NCI-H2107 treated with DMSO at 0.1 percent for 48 hours (cell line): Measurements from ENCODE around the gene EXOC3L1.

ENCODE experiments used
- DNase-seq: peaks from one replicate; lab custom pipeline; 2025; ENCODE audit not compliant: unreplicated experiment; lab: John Stamatoyannopoulos, UW

EXOC3L1 gene

DNA sequence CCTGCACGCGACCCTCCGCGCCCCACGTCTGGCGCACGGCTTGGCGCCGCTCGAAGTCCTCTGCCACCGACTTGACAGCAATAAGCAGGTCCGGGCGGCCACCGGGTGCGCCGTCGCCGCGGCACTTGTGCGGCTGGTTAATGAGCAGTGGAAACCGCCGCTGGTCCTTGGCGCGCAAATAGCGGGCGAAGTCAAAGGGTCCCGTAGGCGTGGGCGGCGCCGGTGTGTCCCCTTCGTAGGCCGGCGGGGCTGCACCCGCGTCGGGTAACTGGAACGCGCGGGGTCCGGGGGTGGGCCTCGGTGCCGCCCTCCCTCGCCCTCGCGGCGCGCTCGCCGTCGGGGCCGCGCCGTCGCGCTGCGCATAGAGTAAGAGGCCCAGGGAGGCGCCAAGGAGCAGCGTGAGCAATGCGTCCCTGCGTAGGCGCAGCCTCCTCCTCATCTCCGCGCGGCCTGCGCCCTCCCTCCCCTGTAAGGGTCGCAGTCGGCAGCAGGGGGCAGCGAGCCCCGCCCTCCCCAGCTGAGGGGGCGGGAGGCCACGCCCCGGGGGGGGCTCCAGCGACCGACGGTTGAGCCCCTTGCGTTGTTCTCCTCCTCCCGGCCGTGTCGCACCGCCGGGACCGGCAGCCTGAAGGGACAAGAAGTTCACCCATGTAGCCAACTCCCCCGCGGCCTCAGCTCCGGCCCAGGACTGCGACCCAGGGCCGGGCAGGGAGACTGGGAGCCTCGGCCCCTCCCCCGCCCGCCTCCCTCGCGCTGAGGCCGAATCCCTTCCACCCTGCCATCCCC is 39.7 kb downstream of the EXOC3L1 start:
- no peak for DNase-seq

DNA sequence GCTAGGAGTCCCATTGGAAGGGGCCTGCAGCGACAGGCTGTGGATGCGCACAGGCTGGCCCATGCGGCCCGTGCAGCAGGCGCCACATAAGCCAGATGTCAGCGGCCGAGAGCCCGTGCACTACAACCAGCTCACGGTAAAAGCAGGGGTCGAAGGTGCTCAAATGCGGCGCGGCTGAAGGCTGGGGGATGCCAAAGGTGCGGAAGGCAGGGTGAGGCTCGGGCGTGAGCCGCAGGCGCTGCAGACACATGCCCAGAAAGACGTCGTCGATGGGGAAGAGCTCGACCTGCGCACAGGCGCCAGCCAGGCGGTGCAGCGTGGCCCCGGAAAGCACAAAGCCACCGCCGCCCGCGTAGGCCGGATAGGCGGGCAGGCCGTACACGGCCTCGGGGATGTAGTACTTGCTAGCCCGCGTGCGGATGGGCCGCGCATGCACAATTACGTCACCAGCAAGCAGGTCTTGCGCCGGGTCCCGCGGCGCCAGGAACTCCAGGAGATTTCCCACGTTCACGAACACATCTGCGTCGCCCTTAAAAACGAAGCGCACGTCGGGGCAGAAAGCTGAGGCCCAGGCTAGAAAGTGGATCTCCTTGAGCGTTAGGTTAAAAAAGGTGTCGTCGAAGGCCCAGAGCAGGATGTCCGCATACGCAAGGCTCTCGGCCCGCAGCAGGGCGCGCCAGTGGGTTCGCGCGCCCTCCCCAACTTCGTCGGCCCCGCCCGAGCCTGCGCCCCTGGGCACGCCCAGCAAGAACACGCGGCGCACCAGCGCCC is 40.5 kb downstream of the EXOC3L1 start:
- no peak for DNase-seq

DNA sequence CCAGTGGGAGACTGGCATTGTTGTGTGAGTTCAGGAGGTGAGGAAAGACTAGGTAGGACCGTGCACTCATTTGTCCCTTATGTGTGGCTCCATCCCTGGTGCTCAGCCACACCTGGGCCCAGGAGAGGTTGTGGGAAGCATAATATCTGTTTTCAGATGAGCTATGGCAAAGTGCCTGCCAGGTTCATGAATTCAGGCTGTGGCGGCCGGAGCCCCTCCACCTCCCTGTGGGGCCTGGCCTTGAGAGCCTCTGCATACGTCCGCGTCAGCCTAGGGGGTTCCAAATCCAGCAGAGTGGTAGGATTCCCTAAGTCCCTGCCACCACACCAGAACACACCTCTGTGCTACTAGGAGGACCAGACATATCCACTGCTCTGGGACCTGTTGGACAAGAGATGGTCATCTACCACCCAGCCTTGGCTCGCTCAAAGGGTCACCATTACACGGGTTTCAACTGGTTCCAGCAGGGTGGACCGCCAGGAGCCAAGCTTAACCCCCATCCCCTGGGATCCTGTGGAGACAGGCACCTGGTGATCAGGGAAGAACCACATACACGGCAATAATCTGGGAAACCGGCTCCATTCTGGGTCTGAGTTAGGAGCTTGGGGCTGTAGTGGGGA is 41.2 kb downstream of the EXOC3L1 start:
- no peak for DNase-seq

DNA sequence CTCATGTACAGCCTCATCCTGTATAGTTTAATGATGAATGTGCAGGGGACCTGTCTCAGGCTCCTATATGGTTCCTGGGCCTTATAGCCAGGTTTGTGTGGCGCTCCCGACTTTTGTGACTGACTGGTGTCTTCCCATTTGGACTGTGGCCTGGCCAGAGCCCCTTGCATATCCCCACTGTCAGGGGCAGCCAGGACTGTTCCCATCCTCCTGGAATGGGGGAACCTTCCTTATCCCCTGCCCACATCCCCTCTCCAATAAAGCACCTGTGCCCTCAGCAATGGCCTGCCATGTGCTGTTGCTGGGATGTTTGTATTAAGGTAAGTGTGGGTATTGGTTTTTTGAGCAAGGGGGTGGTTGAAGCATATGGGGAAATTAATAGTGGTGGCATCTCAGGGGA is 41.7 kb downstream of the EXOC3L1 start:
- no peak for DNase-seq

DNA sequence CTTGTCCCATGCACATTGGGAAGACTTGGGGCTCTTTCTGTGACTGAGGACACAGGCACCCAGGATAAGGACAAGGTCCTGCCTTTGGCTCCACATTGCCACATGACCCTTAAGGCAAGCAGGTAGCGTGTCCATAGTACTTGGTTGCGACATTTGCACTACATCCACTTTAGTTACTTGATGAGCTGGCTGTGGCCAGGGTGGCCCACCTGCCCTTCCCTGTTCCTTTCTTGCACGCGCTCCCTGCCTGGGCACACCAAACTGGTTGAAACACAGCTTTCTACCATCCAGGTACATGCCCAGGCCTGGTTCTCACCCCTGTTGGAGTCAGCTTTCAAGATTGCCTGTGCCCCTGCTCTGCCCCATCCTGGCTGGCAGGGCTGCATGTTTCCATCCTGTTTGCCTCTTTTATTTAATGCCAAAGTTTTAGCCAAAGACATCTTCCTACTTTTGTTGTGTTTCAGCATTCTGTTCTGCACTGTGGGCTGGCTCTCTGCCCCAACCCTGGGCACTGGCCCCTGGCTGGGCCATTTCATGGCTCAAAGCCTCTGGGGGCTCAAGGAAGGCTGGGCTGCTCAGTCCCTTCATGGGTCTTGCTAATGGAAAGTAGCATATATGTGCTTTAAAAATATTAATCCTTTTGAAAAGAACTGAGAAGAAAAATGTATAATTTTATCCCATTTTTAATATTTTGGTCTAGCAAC is 42.3 kb downstream of the EXOC3L1 start:
- no peak for DNase-seq

DNA sequence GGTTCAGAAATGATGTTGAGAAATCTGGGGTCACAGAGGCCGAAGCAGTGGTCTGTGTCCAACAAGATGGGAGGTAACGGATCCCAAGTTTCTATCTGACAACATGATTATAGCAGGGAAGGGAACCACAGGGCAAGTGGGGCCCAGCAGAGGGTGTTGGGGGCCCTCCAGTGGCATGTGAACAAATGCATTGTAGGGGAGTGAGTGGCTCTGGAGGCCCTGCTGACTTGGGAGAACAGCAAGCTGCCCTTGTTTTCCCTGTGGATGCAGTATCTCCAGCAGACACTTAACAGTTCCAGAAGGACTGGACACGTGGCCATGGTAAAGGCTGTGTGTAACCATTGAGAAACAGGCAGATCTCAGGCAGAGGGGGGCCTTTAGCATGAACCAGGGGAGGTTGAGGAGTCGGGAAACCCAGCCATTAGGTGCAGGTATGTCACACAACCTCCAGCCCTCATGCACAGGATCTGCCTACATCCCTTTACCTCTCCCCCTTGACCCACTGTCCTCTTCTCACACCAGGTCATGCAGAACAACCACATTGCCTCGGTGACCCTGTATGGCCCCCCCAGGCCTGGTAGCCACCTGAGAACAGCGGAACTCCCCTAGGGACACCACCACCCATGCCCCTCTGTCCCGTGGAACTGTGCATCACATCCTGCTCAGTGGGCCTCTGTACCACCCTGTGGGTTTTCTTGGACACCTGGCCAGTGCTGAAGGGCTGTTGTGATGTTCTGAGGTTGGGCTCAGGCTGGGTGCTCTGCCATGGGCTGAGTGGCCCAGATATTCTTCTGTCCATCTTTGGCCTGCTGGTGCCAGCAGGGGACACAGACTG is 43.2 kb downstream of the EXOC3L1 start:
- no peak for DNase-seq

DNA sequence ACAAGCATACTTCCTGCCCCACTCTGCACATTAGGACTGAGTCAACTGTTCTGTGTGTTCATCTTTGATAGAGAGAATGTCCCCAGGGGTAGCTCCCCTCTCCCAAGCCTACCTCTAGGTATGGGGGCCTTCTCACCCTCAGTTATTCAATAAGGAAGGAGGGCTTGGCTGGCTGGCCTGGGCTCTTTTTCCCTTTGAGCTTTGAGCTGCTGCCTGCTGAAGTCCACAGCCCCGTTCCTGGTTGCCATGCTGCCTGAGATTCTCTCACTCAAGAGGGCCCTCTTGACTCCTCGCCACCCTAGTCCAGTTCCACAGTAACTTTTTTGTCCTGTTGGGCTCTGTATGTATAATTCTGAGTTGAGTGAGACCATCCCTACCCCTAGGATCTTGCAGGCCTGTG is 44.2 kb downstream of the EXOC3L1 start:
- DNase-seq, result no peak

DNA sequence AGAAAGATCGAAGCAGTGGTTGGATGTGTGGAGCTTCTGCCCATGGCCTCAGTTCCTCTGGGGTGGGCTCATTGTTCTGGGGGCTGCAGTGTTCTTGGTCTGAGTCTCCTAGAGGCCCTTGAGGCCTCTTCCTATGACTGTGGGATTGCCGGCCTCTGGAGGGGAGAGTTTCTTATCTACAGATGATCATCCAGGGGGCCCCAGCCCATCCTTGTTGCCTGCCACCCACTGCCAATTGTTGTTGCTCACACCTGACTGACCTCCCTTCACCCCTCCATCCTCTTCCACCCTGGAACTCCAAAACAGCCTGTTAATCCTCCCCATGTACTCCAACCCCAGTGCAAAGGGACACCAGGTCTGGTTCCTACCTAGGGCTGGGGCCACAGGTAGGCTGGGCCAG is 45.0 kb downstream of the EXOC3L1 start:
- DNase-seq, result no peak

DNA sequence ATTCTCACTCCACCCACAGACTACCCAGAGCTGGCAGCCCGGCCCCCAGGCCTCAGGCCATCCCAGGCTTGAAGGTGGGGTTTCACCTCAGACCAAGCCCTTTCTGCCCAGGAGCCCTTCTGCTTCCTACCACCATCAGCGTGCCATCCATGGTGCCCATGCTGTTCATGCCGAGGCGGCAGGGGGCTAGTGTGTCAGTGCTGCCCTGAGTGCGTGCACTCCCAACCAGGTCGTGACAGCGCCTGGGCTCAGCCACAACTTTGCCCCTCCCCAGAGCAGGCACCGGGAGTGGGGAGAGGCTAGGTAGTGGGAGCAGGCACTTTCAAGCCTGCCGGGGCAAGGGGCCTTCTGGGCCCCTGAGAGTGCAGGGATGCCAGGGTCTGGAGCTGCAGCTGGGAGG is 47.6 kb downstream of the EXOC3L1 start:
- no peak for DNase-seq

DNA sequence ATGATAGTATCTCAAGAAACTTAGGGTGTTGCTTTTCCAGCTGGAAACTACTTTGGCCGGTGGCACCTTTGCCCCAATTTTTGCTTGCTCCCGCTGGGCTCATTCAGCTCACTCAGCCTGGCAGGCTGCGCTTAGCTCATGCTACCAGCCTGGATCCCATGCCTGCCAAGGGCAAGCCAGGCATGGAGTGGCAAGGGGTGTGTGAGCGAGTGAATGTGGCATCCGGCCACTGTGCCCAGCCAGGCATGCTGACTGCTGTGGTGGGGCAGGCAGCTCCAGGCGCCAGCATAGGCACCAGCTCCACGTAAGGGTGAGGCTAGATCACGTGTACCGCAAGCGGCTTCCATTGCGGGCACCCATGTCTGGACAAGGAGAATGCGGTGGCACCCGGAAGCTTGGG is 48.5 kb downstream of the EXOC3L1 start:
- no peak for DNase-seq

DNA sequence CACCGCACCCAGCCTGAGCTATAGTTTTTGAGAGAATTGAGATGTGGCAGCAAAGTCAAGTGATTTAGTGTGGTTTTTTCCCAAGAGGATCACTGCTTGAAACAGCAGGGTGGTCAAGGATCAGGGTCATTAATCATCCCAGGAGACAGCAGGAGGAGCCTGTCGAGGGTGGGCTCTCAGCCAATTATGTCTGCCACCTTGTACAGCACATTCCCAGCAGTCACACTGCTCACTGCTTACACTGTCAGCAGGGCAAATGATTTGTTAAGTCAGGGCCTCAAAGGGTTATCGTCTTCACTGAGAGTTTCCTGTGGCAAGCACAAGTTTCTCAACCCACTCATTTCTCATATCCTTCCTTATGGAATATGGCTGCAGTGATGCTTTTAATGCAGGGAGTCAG is 52.3 kb downstream of the EXOC3L1 start:
- DNase-seq, result no peak
